ENCODE results near the gene ITM2B.

The ITM2B gene

DNA sequence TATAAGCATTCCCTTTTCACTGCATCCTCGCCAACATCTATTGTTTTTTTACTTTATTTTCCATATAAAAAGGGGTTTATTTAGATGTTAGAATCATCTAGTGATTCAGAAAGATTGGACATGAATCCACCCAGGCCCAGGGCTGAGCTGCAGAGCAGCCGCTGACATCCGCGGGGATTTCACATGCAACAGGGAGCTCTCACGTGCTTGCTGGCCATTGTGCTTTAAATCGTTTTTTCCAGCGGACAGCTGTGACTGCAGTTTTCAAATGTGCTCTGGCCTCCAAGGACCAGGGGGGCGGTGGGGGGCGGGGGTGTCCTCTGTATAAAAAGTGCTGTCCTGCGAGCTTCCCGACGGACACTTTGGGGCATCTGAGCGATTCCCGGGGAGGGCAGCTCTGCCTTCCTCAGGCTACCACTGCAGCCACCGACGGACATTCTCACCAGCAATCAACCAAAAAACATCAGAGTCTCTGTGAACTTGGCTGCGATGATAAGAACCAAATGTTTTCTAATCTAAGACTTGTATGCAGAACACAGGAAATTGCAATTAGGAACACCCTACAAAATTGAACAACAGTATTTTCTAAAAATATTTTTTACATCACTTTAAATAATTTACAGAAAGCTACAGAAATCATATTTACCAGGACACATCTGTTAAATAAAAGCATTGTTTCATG lies 83.1 kb downstream of the ITM2B start:
- no peak for DNase-seq

DNA sequence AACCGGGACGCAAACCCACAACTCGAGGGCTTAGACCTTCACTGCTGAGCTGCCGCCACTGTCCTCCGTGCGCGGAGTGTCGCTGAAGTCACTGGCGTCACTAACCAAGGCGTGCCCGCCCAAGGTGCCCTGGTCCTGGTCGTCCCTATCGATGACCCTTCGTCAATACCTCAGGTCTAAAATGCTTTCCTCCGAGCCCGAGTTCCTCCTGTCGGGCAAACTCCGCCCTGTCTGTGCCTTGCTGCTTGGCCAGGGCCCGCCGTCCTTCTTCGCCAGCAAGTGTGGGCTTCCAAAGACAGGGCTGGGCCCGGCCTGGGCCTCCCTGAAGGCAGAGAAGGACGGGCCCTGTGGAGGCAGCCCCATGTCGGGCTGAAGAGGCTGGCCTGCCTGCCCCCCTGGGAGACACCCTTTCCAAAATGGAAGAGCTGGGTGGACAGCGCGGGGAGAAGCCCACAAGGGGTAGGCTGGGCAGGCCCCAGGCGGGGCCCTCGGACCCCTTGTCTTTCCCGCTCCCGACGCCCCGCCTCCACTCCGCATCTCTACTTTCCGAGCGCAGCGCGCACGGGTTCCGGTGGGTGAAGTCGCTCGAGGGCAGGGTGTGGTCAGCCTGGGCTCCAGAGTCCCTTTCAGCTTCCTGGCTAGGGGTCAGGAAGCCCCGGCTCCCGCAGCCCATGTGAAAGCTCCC lies 84.0 kb downstream of the ITM2B start:
- DNase-seq, result no peak

DNA sequence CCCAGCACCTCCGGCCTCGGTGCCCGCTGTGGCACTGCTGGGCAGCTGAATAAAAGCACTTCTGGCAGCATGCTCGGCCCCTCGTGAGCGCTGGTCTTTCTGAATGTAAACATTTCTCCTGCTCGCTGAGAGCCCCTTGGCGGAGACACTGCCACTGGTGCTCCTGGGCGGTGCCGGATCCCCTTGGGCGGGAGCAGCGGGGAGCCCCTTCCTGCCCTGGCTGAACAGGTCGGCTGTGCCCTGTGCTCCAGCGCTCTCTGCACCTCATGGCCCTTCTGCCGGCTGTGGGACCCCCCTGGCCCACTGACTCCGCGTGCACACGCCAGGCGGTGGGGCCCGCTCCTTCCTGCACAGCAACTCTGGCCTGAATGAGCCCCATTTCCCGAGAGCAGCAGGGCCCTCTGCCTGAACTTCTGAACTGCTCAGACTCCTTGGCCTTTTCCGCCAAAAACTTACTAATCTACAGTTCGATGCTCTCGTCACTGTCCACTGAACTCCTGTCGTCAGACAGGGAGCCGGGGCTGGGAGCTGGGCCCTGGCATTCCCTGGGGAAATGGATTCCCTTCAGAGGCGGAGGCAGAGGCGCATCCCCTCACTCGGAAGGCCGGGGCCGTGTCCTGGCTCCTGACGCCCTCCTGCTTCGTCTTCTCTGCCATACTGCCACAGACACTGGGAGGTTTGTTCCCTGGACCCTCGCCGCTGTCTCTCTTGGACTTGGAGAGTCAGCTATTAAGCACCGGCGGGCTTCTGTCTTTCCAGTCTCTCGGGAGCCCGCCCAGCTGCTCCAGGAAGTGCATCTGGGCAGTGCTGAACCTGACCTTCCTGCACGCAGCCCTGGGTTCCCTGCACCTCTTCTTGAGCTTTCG lies 84.7 kb downstream of the ITM2B start:
- no peak for DNase-seq

DNA sequence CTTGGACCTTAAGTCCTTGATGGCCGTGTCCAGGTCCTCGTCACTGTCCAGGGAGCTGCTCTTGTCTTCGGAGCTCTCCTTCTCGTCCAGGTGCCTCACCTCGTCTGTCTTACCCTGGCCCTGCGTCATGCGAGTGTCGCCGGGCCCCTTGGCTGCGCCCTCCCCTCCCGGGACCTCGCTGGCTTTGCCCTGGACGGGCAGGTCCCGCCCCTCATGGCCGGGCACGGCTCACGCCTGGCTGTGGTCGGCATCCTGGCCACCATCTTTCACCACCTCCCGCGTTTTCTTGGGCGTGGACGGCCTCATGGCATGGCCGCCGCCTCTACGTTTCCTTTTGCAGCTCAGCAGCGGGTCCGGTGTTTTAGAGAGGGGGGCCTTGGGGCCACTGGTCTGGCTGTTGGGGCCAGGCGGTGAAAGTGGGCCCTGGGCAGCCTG lies 85.4 kb downstream of the ITM2B start:
- DNase-seq, result no peak

DNA sequence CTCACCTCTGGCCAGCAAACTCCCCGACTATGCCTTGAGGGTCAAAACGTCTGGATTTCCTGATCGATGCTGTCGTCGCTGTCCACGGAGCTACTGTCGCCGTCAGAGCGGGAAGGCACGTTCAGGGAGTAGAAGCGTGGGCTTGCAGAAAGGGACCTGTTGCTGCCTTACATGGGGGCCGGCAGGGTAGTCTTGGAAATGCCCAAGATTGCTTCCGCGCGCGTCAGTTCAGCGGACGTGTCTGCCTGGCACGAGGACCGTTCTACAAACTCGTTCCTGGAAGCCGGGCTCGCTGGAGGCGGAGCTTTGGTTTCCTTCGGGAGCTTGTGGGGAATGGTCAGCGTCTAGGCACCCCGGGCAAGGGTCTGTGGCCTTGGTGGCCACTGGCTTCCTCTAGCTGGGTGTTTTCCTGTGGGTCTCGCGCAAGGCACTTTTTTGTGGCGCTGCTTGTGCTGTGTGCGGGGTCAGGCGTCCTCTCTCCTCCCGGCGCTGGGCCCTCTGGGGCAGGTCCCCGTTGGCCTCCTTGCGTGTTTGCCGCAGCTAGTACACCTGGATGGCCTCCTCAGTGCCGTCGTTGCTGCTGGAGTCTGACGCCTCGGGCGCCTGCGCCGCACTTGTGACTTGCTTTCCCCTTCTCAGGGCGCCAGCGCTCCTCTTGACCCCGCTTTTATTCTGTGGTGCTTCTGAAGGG lies 86.0 kb downstream of the ITM2B start:
- peak; percentile 20 for DNase-seq

Data from fibroblast of skin of abdomen (primary cell).